GM23338 (cell line): ENCODE measurements around the gene LRRC3C. TPM values are rescaled to one million over a fixed set of nuclear protein-coding genes. Genes with fewer than 3 reads are reported as not detected.

Experiments used
- ATAC-seq: fragments of 200-7000 bp; cut with Tn5 transposase; 3 replicates; pipeline ENCODE4 v1.9.1; 2020
- DNase-seq: peaks from one replicate; pipeline ENCODE4 v3.0.0-alpha.2; 2015; ENCODE audit warnings: low spot score
- H2AFZ ChIP-seq: fragments of 200-600 bp; sonication (generic); 2 replicates; pipeline ENCODE4 v1.8.0; 2016; ENCODE audit warnings: antibody characterized with exemption, mild to moderate bottlenecking, moderate library complexity
- H3F3A ChIP-seq: fragments of 200-600 bp; sonication (generic); replicated peaks from 2 replicates; pipeline ENCODE4 v1.8.0; 2017; ENCODE audit warnings: antibody characterized with exemption, mixed run types, low read depth
- H3K27ac ChIP-seq: fragments of 200-600 bp; sonication (generic); 2 replicates; pipeline ENCODE4 v1.6.1; 2016; ENCODE audit warnings: low read depth
- H3K27me3 ChIP-seq: fragments of 200-600 bp; sonication (generic); 2 replicates; pipeline ENCODE4 v1.8.0; 2016; ENCODE audit warnings: mild to moderate bottlenecking, mixed run types, moderate library complexity; ENCODE audit not compliant: insufficient read depth
- H3K36me3 ChIP-seq: fragments of 200-600 bp; sonication (generic); 2 replicates; pipeline ENCODE4 v1.8.0; 2016; ENCODE audit warnings: mild to moderate bottlenecking; ENCODE audit not compliant: insufficient read depth
- H3K4me1 ChIP-seq: fragments of 200-600 bp; sonication (generic); 2 replicates; pipeline ENCODE4 v1.8.0; 2016; ENCODE audit warnings: mild to moderate bottlenecking, moderate library complexity; ENCODE audit not compliant: insufficient read depth
- H3K4me2 ChIP-seq: fragments of 200-600 bp; sonication (generic); 2 replicates; pipeline ENCODE4 v1.7.1; 2017; ENCODE audit warnings: mixed run types
- H3K4me3 ChIP-seq: fragments of 200-600 bp; sonication (generic); 2 replicates; pipeline ENCODE4 v1.6.1; 2016; ENCODE audit warnings: mixed run types
- H3K79me2 ChIP-seq: fragments of 200-600 bp; sonication (generic); replicated peaks from 2 replicates; pipeline ENCODE4 v1.8.0; 2017; ENCODE audit warnings: mild to moderate bottlenecking; ENCODE audit not compliant: insufficient read depth
- H3K9me2 ChIP-seq: fragments of 200-600 bp; sonication (generic); 2 replicates; pipeline ENCODE4 v1.8.0; 2017; ENCODE audit not compliant: insufficient read depth
- H4K20me1 ChIP-seq: fragments of 200-600 bp; sonication (generic); replicated peaks from 2 replicates; pipeline ENCODE4 v1.8.0; 2017; ENCODE audit warnings: mild to moderate bottlenecking; ENCODE audit not compliant: insufficient read depth
- H3K27ac Mint-ChIP-seq: 2 replicates; pipeline ENCODE4 v1.8.0; 2020; ENCODE audit warnings: inconsistent platforms, mild to moderate bottlenecking, moderate library complexity, mixed read lengths
- H3K27me3 Mint-ChIP-seq: 3 replicates; pipeline ENCODE4 v1.8.0; 2022; ENCODE audit warnings: low read depth, mild to moderate bottlenecking, moderate library complexity, mixed read lengths, inconsistent platforms; ENCODE audit not compliant: insufficient read depth, poor library complexity
- H3K36me3 Mint-ChIP-seq: 3 replicates; pipeline ENCODE4 v1.8.0; 2021; ENCODE audit warnings: low read depth, mild to moderate bottlenecking, inconsistent platforms, moderate library complexity, mixed read lengths
- H3K4me1 Mint-ChIP-seq: 3 replicates; pipeline ENCODE4 v1.8.0; 2020; ENCODE audit warnings: mild to moderate bottlenecking, inconsistent platforms, mixed read lengths
- H3K4me3 Mint-ChIP-seq: 3 replicates; pipeline ENCODE4 v1.8.0; 2021; ENCODE audit warnings: moderate library complexity, mild to moderate bottlenecking, inconsistent platforms, mixed read lengths
- H3K9me3 Mint-ChIP-seq: 3 replicates; pipeline ENCODE4 v1.8.0; 2020; ENCODE audit warnings: moderate library complexity, mild to moderate bottlenecking, inconsistent platforms, mixed read lengths
- CREB1 ChIP-seq: fragments of 250-450 bp; sonication (Bioruptor Pico); IDR thresholded peaks from 2 replicates; pipeline ENCODE4 v1.5.0; 2020; ENCODE audit warnings: low read depth, mild to moderate bottlenecking, moderate library complexity
- CTCF ChIP-seq, 2 experiments: fragments of 200-600 bp in 1 of 2; sonication (generic) in 1 of 2; conservative IDR thresholded peaks; 2 replicates each; pipeline versions ENCODE4 v1.5.1 to v1.6.1; 2016 to 2017; ENCODE audit warnings: antibody characterized with exemption in 2 of 2, low read depth in 2 of 2, mild to moderate bottlenecking in 2 of 2, moderate library complexity in 1 of 2
- ETS1 ChIP-seq: IDR thresholded peaks from 2 replicates; pipeline ENCODE4 v1.6.1; 2016; ENCODE audit warnings: antibody characterized with exemption
- JUNB ChIP-seq: IDR thresholded peaks from one replicate; pipeline ENCODE4 v1.6.1; 2016; ENCODE audit warnings: antibody characterized with exemption; ENCODE audit not compliant: unreplicated experiment
- POLR2AphosphoS5 ChIP-seq: IDR thresholded peaks from 2 replicates; pipeline ENCODE4 v1.6.1; 2016; ENCODE audit warnings: antibody characterized with exemption, low read depth
- REST ChIP-seq: IDR thresholded peaks from one replicate; pipeline ENCODE4 v1.6.1; 2018; ENCODE audit warnings: antibody characterized with exemption; ENCODE audit not compliant: unreplicated experiment
- ZNF331 ChIP-seq: fragments of 250-450 bp; sonication (Bioruptor Pico); IDR thresholded peaks from 2 replicates; pipeline ENCODE4 v1.5.0; 2020; ENCODE audit warnings: low read depth, mild to moderate bottlenecking, moderate library complexity
- polyA plus RNA-seq: library from polyadenylated mRNA; unstranded; fragments of >200 nt; fragmentation: Nextera tagmentation; extraction: Ambion mirVana; gene quantifications from 2 replicates; pipeline ENCODE4 v1.2.1, GENCODE V29; 2016
- total RNA-seq: library from RNA; depleted of rRNA; stranded (reverse); fragments of >200 nt; shearing (Covaris generic); gene quantifications from 2 replicates; pipeline ENCODE4 v1.2.3, GENCODE V29; 2014

The LRRC3C gene
- total and polyA plus RNA-seq, 2 experiments from 2014 or later, result 0.24 TPM; not detected in 1

GRCh38 chr17:39943702-39944392, 16.3 kb downstream of the LRRC3C start (continued):
- no peak for TF ChIP-seq REST
- TF ChIP-seq ETS1, result no peak
- no peak for TF ChIP-seq JUNB
- TF ChIP-seq POLR2AphosphoS5, result no peak
- no peak for TF ChIP-seq CTCF (conservative IDR thresholded peaks at IDR 0.05; ENCODE audit: low read depth in 2 of 2)

- Histone ChIP-seq H3K79me2 (no peaks in the 10 kb centered on the region), H3K4me2 (no peak overlapping the region), H3K4me1 (no peaks in the 10 kb centered on the region), H3F3A (no peaks in the 10 kb centered on the region), H3K27me3 (no peaks in the 10 kb centered on the region), H3K4me3 (no peak overlapping the region), H3K9me2 (no peaks in the 10 kb centered on the region), H3K36me3 (no peaks in the 10 kb centered on the region), H2AFZ (no peak overlapping the region), H3K27ac (no peak overlapping the region), H4K20me1 (no peaks in the 10 kb centered on the region)
- Mint-ChIP-seq H3K9me3 (no peaks in the 10 kb centered on the region), H3K36me3 (no peaks in the 10 kb centered on the region), H3K27ac (no peak overlapping the region), H3K27me3 (peaks cover 17% of the 10 kb centered on the region), H3K4me3 (no peak overlapping the region), H3K4me1 (peaks cover 18% of the 10 kb centered on the region)
- TF ChIP-seq ZNF331 (CRISPR knock-in tag) (no peak), CREB1 (CRISPR knock-in tag) (no peak)
- DNase-seq, result no peak
- no peak for ATAC-seq
These were observed 16.8 kb downstream of the LRRC3C start for GRCh38 chr17:39944393-39944711.
